ENCODE measurements around the gene BMPER.

- no peak for TF ChIP-seq CTCF (IDR thresholded peaks at IDR 0.05)
- no peak for TF ChIP-seq EP300 (IDR thresholded peaks at IDR 0.05)
Observed at GRCh38 chr7:33917661-33918060, 12.3 kb downstream of the BMPER start.

Measured in tibial nerve (tissue), 4 donors.